Activated CD4-positive, alpha-beta T cell treated with anti-CD3 and anti-CD28 coated beads, Interleukin-2, amount 10 ng/mL, durations not matched to agents 7 days and 5 days (primary cell): ENCODE data around the gene CSF3R. TPM values are rescaled to one million over a fixed set of nuclear protein-coding genes. Genes with fewer than 3 reads are reported as not detected.
"Not testable (repeated sequence)": the region's sequence is repeated elsewhere in the genome, so short reads cannot be mapped to it uniquely, and the experiment has no call there.

ENCODE experiments used
- CTCF ChIA-PET: fragments of 350-600 bp; sonication (Branson Sonifier 250); formaldehyde crosslinking; loops from one replicate; lab custom pipeline; 2021; ENCODE audit warnings: antibody characterized with exemption; lab: Charles Lee
- POLR2A ChIA-PET: fragments of 350-600 bp; sonication (Branson Sonifier 250); formaldehyde crosslinking; loops from one replicate; lab custom pipeline; 2021; ENCODE audit warnings: antibody characterized with exemption; lab: Charles Lee
- DNase-seq: peaks from one replicate; pipeline ENCODE4 v3.0.0-alpha.2; 2020
- H3K27ac Mint-ChIP-seq: one replicate; pipeline ENCODE4 v1.8.0; 2021; ENCODE audit warnings: mild to moderate bottlenecking, moderate library complexity, mixed read lengths
- H3K27me3 Mint-ChIP-seq: one replicate; pipeline ENCODE4 v1.8.0; 2021; ENCODE audit warnings: mixed read lengths
- H3K36me3 Mint-ChIP-seq: one replicate; pipeline ENCODE4 v1.8.0; 2021; ENCODE audit warnings: low read depth, mixed read lengths
- H3K4me1 Mint-ChIP-seq: one replicate; pipeline ENCODE4 v1.8.0; 2021; ENCODE audit warnings: mixed read lengths
- H3K4me3 Mint-ChIP-seq: one replicate; pipeline ENCODE4 v1.8.0; 2021; ENCODE audit warnings: mild to moderate bottlenecking, moderate library complexity, mixed read lengths
- H3K9me3 Mint-ChIP-seq: one replicate; pipeline ENCODE4 v1.8.0; 2021; ENCODE audit warnings: mixed read lengths
- total RNA-seq, 2 experiments: library from RNA; stranded (reverse); gene quantifications; one replicate each; pipeline ENCODE4 v1.2.3, GENCODE V29; 2021

Gene CSF3R
- total RNA-seq, 2 experiments from 2014 or later = 0.29 to 0.32 TPM

DNA sequence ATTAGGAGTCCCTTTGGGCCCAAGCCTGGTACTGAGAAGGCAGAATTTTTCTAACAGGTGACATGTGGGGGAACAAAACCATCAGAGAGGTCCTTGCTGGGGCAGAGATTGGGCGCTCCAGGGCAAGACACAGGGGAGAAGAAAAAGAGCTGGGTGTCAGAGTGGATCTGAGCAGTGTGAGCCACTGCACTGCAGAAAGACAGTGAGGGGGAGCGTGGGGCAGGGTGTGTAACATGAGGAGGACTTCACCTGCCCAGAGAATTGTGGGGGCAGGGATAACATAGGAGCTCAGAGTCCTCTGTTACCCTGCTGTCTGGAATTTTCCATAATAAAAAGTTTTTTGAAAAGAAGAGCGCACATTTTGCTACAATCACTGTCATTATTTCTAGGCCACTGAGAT is 25.5 kb upstream of the CSF3R start:
- Mint-ChIP-seq H3K27ac (no peak overlapping the region), H3K36me3 (no peaks in the 10 kb centered on the region), H3K4me1 (no peaks in the 10 kb centered on the region), H3K27me3 (peaks cover 18% of the 10 kb centered on the region), H3K4me3 (no peak overlapping the region), H3K9me3 (no peaks in the 10 kb centered on the region)
- ChIA-PET POLR2A (no interaction called here), CTCF (interaction anchor here (3.9 kb wide), 1 partner anchor 8 kb away, joined by 13 read pairs; no protein-coding TSS in a partner anchor)
- no peak for DNase-seq

- DNase-seq = no peak
- POLR2A ChIA-PET = no interaction called here
Observed at GRCh38 chr1:36506276-36506920, 23.7 kb upstream of the CSF3R start.

DNA sequence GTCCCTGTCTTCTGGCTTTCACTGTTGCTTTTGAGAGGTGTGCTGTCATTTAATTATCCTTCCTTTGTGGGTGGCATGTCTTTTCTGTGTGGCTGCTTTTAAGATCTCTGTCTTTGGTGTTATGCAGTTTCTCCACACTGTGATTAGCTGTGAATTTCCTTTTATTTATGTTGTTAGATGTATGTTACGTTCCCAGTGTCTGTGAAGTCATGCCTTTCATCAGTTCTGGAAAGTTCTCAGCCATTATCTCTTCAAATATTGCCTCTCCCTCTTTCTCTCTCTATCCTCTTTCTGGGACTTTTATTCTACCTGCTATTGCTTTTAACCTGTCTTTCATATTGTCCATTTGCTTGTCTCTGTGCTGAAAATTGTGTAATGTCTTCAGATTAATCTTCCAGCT is 21.0 kb upstream of the CSF3R start:
- ChIA-PET CTCF (no interaction called here), POLR2A (no interaction called here)
- Mint-ChIP-seq H3K4me1 (no peaks in the 10 kb centered on the region), H3K4me3 (no peak overlapping the region), H3K27ac (no peak overlapping the region), H3K36me3 (no peaks in the 10 kb centered on the region), H3K27me3 (peaks cover 31% of the 10 kb centered on the region), H3K9me3 (no peaks in the 10 kb centered on the region)
- no peak for DNase-seq

More at GRCh38 chr1:36506276-36506920, 23.7 kb upstream of the CSF3R start:
- no peak overlapping the region for H3K27ac Mint-ChIP-seq
- peaks cover 28% of the 10 kb centered on the region for H3K27me3 Mint-ChIP-seq
- CTCF ChIA-PET = interaction anchor here (3.9 kb wide), 1 partner anchor 9 kb away, joined by 13 read pairs; no protein-coding TSS in a partner anchor
- H3K36me3 Mint-ChIP-seq = no peaks in the 10 kb centered on the region
- H3K9me3 Mint-ChIP-seq = no peaks in the 10 kb centered on the region
- no peaks in the 10 kb centered on the region for H3K4me1 Mint-ChIP-seq
- no peak overlapping the region for H3K4me3 Mint-ChIP-seq

- POLR2A ChIA-PET = no interaction called here
- DNase-seq = no peak
Observed at GRCh38 chr1:36503159-36503558, 20.4 kb upstream of the CSF3R start.

GRCh38 chr1:36502616-36503015 is 19.9 kb upstream of the CSF3R start:
- Mint-ChIP-seq H3K4me3 (no peak overlapping the region), H3K9me3 (no peaks in the 10 kb centered on the region), H3K4me1 (no peaks in the 10 kb centered on the region), H3K36me3 (no peaks in the 10 kb centered on the region), H3K27ac (no peak overlapping the region), H3K27me3 (peaks cover 37% of the 10 kb centered on the region)
- no peak for DNase-seq
- ChIA-PET POLR2A (no interaction called here), CTCF (interaction anchor here (0.9 kb wide), 1 partner anchor 9 kb away, joined by 4 read pairs; no protein-coding TSS in a partner anchor)

More at GRCh38 chr1:36503159-36503558, 20.4 kb upstream of the CSF3R start:
- Mint-ChIP-seq H3K4me3 (no peak overlapping the region), H3K27me3 (peaks cover 34% of the 10 kb centered on the region), H3K4me1 (no peaks in the 10 kb centered on the region), H3K27ac (no peak overlapping the region), H3K36me3 (no peaks in the 10 kb centered on the region), H3K9me3 (no peaks in the 10 kb centered on the region)
- CTCF ChIA-PET = no interaction called here

DNA sequence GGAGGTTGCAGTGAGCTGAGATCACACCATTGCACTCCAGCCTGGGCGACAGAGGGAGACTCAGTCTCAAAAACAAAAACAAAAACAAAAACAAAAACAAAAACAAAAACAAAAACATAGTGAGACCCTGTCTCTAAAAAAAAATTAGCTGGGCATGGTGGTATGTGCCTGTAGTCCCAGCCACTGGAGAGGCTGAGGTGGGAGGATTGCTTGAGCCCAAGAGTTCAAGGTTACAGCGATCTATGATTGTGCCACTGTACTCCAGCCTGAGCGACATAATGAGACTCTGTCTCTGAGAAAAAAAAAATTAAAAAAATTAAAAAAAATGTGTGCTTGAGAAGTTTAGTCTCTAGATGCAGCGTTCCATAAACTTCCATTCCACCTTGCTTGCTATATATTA is 19.2 kb upstream of the CSF3R start:
- CTCF ChIA-PET = interaction anchor here (0.9 to 1.3 kb wide), 2 partner anchors 8 to 15 kb away, joined by 3 to 4 read pairs; no protein-coding TSS in a partner anchor
- H3K27me3 Mint-ChIP-seq = peaks cover 40% of the 10 kb centered on the region
- H3K9me3 Mint-ChIP-seq, H3K27ac Mint-ChIP-seq, H3K36me3 Mint-ChIP-seq, DNase-seq, H3K4me1 Mint-ChIP-seq, POLR2A ChIA-PET, H3K4me3 Mint-ChIP-seq: not testable (repeated sequence)

GRCh38 chr1:36497207-36497606 is 14.5 kb upstream of the CSF3R start:
- no peak for DNase-seq
- H3K27ac Mint-ChIP-seq = no peak overlapping the region
- ChIA-PET CTCF (no interaction called here), POLR2A (no interaction called here)
- H3K4me3 Mint-ChIP-seq = no peak overlapping the region
- H3K27me3 Mint-ChIP-seq = peaks cover 17% of the 10 kb centered on the region
- H3K4me1 Mint-ChIP-seq = no peaks in the 10 kb centered on the region
- no peaks in the 10 kb centered on the region for H3K9me3 Mint-ChIP-seq
- H3K36me3 Mint-ChIP-seq = no peaks in the 10 kb centered on the region

DNA sequence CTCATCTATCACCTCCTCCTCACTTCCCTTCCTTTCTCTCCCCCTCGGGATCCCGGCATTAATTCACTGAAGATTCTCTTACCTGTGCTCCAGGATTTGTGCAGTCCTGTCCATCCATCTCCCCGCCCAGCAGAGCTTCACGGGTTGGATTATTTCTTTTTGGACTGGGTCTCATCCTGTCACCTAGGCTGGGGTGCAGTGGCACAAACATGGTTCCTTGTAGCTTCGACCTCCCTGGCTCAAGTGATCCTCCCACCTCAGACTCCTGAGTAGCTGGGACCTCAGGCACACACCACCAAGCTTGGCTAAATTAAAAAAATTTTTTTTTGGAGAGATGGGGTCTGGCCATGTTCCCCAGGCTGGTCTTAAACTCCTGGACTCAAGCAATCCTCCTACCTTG is 12.3 kb upstream of the CSF3R start:
- no peaks in the 10 kb centered on the region for H3K36me3 Mint-ChIP-seq
- H3K4me1 Mint-ChIP-seq = no peaks in the 10 kb centered on the region
- ChIA-PET CTCF (no interaction called here), POLR2A (no interaction called here)
- no peak for DNase-seq
- peaks cover 15% of the 10 kb centered on the region for H3K27me3 Mint-ChIP-seq
- H3K9me3 Mint-ChIP-seq = no peaks in the 10 kb centered on the region
- no peak overlapping the region for H3K27ac Mint-ChIP-seq
- H3K4me3 Mint-ChIP-seq = no peak overlapping the region

GRCh38 chr1:36493524-36493923 is 10.8 kb upstream of the CSF3R start:
- H3K27ac Mint-ChIP-seq = no peak overlapping the region
- no peaks in the 10 kb centered on the region for H3K4me1 Mint-ChIP-seq
- no peaks in the 10 kb centered on the region for H3K36me3 Mint-ChIP-seq
- H3K4me3 Mint-ChIP-seq = no peak overlapping the region
- no peaks in the 10 kb centered on the region for H3K9me3 Mint-ChIP-seq
- H3K27me3 Mint-ChIP-seq = peaks cover 15% of the 10 kb centered on the region
- ChIA-PET POLR2A (no interaction called here), CTCF (interaction anchor here (0.9 kb wide), 1 partner anchor 9 kb away, joined by 4 read pairs; no protein-coding TSS in a partner anchor)
- no peak for DNase-seq

DNA sequence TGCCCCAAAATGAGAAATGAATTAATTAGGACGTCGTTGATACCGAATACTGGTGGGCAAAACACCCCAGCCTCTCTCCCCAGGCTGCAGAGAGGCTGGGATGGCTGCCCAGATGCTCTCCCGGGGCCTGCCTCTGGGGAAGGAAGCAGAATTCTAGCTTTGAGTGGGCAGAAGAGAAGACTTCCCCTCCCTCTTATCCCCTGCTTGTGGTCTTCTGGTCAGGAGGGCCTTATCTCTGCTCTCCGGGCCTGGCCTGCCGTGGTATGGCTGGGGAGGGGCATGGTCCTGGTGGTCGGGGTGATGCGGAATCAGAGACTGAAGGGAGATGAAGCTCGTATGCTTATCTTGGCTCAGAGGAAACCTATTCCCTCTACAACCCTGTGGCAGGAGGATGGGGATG is 9.8 kb upstream of the CSF3R start:
- DNase-seq = no peak
- no peak overlapping the region for H3K4me3 Mint-ChIP-seq
- no peaks in the 10 kb centered on the region for H3K4me1 Mint-ChIP-seq
- POLR2A ChIA-PET = no interaction called here
- no peaks in the 10 kb centered on the region for H3K36me3 Mint-ChIP-seq
- CTCF ChIA-PET = no interaction called here
- H3K27ac Mint-ChIP-seq = no peak overlapping the region
- H3K9me3 Mint-ChIP-seq = no peaks in the 10 kb centered on the region
- H3K27me3 Mint-ChIP-seq = peaks cover 10% of the 10 kb centered on the region

DNA sequence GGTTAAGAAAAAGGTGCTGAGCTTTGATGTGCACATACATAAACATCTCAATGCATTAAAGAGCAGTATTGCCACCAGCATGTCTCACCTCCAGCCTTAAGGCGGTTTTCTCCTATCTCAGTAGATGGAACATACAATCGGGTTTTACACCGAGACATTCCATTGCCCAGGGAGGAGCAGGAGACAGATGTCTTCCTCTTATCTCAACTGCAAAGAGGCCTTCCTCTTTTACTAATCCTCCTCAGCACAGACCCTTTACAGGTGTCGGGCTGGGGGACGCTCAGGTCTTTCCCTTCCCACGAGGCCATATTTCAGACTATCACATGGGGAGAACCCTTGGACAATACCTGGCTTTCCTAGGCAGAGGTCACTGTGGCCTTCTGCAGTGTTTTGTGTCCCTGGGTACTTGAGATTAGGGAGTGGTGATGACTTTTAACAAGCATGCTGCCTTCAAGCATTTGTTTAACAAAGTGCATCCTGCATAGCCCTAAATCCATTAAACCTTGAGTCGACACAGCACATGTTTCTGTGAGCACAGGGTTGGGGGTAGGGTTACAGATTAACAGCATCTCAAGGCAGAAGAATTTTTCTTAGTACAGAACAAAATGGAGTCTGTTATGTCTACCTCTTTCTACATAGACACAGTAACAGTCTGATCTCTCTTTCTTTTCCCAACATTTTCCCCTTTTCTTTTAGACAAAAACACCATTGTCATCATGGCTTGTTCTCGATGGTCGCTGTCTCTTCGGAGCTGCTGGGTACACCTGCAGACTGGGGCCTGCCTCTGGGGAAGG is 6.7 kb upstream of the CSF3R start:
- CTCF ChIA-PET, H3K4me3 Mint-ChIP-seq, H3K9me3 Mint-ChIP-seq, DNase-seq, H3K36me3 Mint-ChIP-seq, H3K4me1 Mint-ChIP-seq, H3K27me3 Mint-ChIP-seq, H3K27ac Mint-ChIP-seq, POLR2A ChIA-PET: not testable (repeated sequence)

DNA sequence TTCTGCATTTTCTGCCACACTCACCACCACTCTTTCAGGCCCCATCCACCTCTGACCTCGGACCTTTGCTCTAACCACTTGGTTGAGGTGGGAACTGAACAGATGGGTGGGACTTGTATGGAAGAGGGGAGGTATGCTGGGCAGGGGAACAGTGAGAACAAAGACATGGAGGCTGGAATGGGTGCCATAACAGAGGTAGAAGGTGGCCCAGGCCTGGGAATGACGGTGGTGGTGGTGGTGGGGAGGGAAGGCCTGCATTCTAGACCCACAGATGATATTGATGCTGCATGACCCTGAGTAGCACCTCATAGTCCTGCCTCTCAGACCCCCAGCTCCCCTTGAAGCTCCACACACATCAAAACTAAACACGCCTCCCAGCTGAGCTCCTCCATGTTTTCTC is 5.2 kb upstream of the CSF3R start:
- no peak overlapping the region for H3K4me3 Mint-ChIP-seq
- H3K9me3 Mint-ChIP-seq = no peaks in the 10 kb centered on the region
- ChIA-PET CTCF (no interaction called here), POLR2A (no interaction called here)
- peaks cover 3% of the 10 kb centered on the region for H3K27me3 Mint-ChIP-seq
- H3K36me3 Mint-ChIP-seq = no peaks in the 10 kb centered on the region
- no peak overlapping the region for H3K27ac Mint-ChIP-seq
- H3K4me1 Mint-ChIP-seq = no peaks in the 10 kb centered on the region
- DNase-seq = no peak

- H3K4me3 Mint-ChIP-seq, H3K9me3 Mint-ChIP-seq, CTCF ChIA-PET, H3K4me1 Mint-ChIP-seq, DNase-seq, POLR2A ChIA-PET, H3K36me3 Mint-ChIP-seq, H3K27me3 Mint-ChIP-seq, H3K27ac Mint-ChIP-seq: not testable (repeated sequence)
Observed at GRCh38 chr1:36487336-36487725, 4.6 kb upstream of the CSF3R start.
